HEK293 (cell line): ENCODE data around the gene IZUMO3.

Experiments used
- CTCF ChIA-PET: fragments of 350-600 bp; formaldehyde crosslinking; extraction: SDS; loops from one replicate; lab custom pipeline; 2021; ENCODE audit warnings: antibody characterized with exemption; lab: Yijun Ruan, JAX
- POLR2A ChIA-PET: fragments of 300-600 bp; formaldehyde crosslinking; extraction: SDS; loops from one replicate; lab custom pipeline; 2020; ENCODE audit warnings: antibody characterized with exemption, inconsistent platforms; lab: Yijun Ruan, JAX
- H3K27ac ChIP-seq: fragments of 200-500 bp; sonication (Bioruptor generic); 2 replicates; pipeline ENCODE4 v1.5.1; 2014; ENCODE audit warnings: low read depth, low read length, control low read depth, inconsistent platforms; ENCODE audit errors: extremely low read depth
- H3K36me3 ChIP-seq, 2 experiments: fragments of 200-500 bp in 1 of 2; sonication (Bioruptor generic) in 1 of 2; 1 replicate in 1 of 2; 2 replicates in 1 of 2; pipeline ENCODE4 v1.5.1; 2014 to 2017; ENCODE audit warnings: inconsistent platforms in 2 of 2, low read length in 2 of 2; ENCODE audit not compliant: control insufficient read depth in 2 of 2, insufficient read depth in 1 of 2
- H3K4me1 ChIP-seq: fragments of 200-500 bp; sonication (Bioruptor generic); 2 replicates; pipeline ENCODE4 v1.5.1; 2014; ENCODE audit warnings: mild to moderate bottlenecking, low read length, inconsistent platforms; ENCODE audit not compliant: control insufficient read depth, insufficient read depth
- H3K4me3 ChIP-seq: 2 replicates; pipeline ENCODE4 v1.5.1; 2011; ENCODE audit warnings: low read depth, mild to moderate bottlenecking, control low read depth, low read length, moderate library complexity
- H3K9me3 ChIP-seq: fragments of 200-500 bp; sonication (Bioruptor generic); 2 replicates; pipeline ENCODE4 v1.5.1; 2014; ENCODE audit warnings: low read depth, low read length, inconsistent platforms; ENCODE audit not compliant: control insufficient read depth, insufficient read depth
- MZF1 ChIP-seq: fragments of 450-650 bp; formaldehyde crosslinking; IDR thresholded peaks from 2 replicates; pipeline ENCODE4 v1.5.1; 2017; ENCODE audit warnings: missing biosample characterization, missing genetic modification characterization, borderline replicate concordance
- WT1 ChIP-seq: fragments of 450-650 bp; formaldehyde crosslinking; IDR thresholded peaks from 2 replicates; pipeline ENCODE4 v1.5.1; 2016; ENCODE audit warnings: missing biosample characterization, missing genetic modification characterization
- ZEB2 ChIP-seq: fragments of 450-650 bp; formaldehyde crosslinking; IDR thresholded peaks from 2 replicates; pipeline ENCODE4 v1.5.1; 2016; ENCODE audit warnings: missing biosample characterization, missing genetic modification characterization
- ZFP37 ChIP-seq: fragments of 450-650 bp; formaldehyde crosslinking; IDR thresholded peaks from 2 replicates; pipeline ENCODE4 v1.5.1; 2016; ENCODE audit warnings: missing biosample characterization, missing genetic modification characterization
- ZNF114 ChIP-seq: fragments of 450-650 bp; formaldehyde crosslinking; IDR thresholded peaks from 2 replicates; pipeline ENCODE4 v1.5.0; 2017; ENCODE audit warnings: missing biosample characterization, missing genetic modification characterization
- ZNF132 ChIP-seq: fragments of 450-650 bp; formaldehyde crosslinking; IDR thresholded peaks from 2 replicates; pipeline ENCODE4 v1.5.1; 2017; ENCODE audit warnings: missing biosample characterization, missing genetic modification characterization, borderline replicate concordance
- ZNF138 ChIP-seq: fragments of 450-650 bp; formaldehyde crosslinking; IDR thresholded peaks from 2 replicates; pipeline ENCODE4 v1.5.1; 2016; ENCODE audit warnings: missing biosample characterization, missing genetic modification characterization, borderline replicate concordance
- ZNF175 ChIP-seq: fragments of 450-650 bp; formaldehyde crosslinking; IDR thresholded peaks from 2 replicates; pipeline ENCODE4 v1.5.1; 2016; ENCODE audit warnings: missing biosample characterization, missing genetic modification characterization
- ZNF266 ChIP-seq: fragments of 450-650 bp; formaldehyde crosslinking; IDR thresholded peaks from 2 replicates; pipeline ENCODE4 v1.5.1; 2016; ENCODE audit warnings: missing biosample characterization, missing genetic modification characterization, low read depth
- ZNF391 ChIP-seq: fragments of 450-650 bp; formaldehyde crosslinking; IDR thresholded peaks from 2 replicates; pipeline ENCODE4 v1.5.1; 2016; ENCODE audit warnings: low read depth, missing biosample characterization, missing genetic modification characterization, borderline replicate concordance
- ZNF426 ChIP-seq: fragments of 450-650 bp; formaldehyde crosslinking; IDR thresholded peaks from 2 replicates; pipeline ENCODE4 v1.5.1; 2017; ENCODE audit warnings: missing biosample characterization, missing genetic modification characterization, mild to moderate bottlenecking, inconsistent platforms, moderate library complexity
- ZNF433 ChIP-seq: fragments of 450-650 bp; formaldehyde crosslinking; IDR thresholded peaks from 2 replicates; pipeline ENCODE4 v1.5.1; 2016; ENCODE audit warnings: missing biosample characterization, missing genetic modification characterization, low read depth
- ZNF549 ChIP-seq: fragments of 450-650 bp; IDR thresholded peaks from 2 replicates; pipeline ENCODE4 v1.5.1; 2018; ENCODE audit warnings: missing biosample characterization, missing genetic modification characterization, mild to moderate bottlenecking, inconsistent platforms, moderate library complexity
- ZNF560 ChIP-seq: fragments of 450-650 bp; formaldehyde crosslinking; IDR thresholded peaks from 2 replicates; pipeline ENCODE4 v1.5.1; 2017; ENCODE audit warnings: missing biosample characterization, missing genetic modification characterization, borderline replicate concordance
- ZNF677 ChIP-seq: fragments of 450-650 bp; IDR thresholded peaks from 2 replicates; pipeline ENCODE4 v1.5.0; 2018; ENCODE audit warnings: missing biosample characterization, mild to moderate bottlenecking, missing genetic modification characterization, moderate library complexity
- ZNF785 ChIP-seq: fragments of 450-650 bp; formaldehyde crosslinking; IDR thresholded peaks from 2 replicates; pipeline ENCODE4 v1.5.1; 2016; ENCODE audit warnings: missing biosample characterization, missing genetic modification characterization
- ZNF837 ChIP-seq: fragments of 450-650 bp; formaldehyde crosslinking; IDR thresholded peaks from 2 replicates; pipeline ENCODE4 v1.5.1; 2016; ENCODE audit warnings: missing biosample characterization, missing genetic modification characterization
- TF ChIP-seq, protein P1 (sequence below): fragments of 450-650 bp; formaldehyde crosslinking; IDR thresholded peaks from 2 replicates; pipeline ENCODE4 v1.5.1; 2016; ENCODE audit warnings: missing biosample characterization, missing genetic modification characterization
- TF ChIP-seq, protein P2 (sequence below): fragments of 450-650 bp; formaldehyde crosslinking; IDR thresholded peaks from 2 replicates; pipeline ENCODE4 v1.5.1; 2016; ENCODE audit warnings: missing biosample characterization, missing genetic modification characterization
- TF ChIP-seq, protein P3 (sequence below): fragments of 450-650 bp; formaldehyde crosslinking; IDR thresholded peaks from 2 replicates; pipeline ENCODE4 v1.5.0; 2017; ENCODE audit warnings: missing biosample characterization, missing genetic modification characterization, borderline replicate concordance

The IZUMO3 gene

DNA sequence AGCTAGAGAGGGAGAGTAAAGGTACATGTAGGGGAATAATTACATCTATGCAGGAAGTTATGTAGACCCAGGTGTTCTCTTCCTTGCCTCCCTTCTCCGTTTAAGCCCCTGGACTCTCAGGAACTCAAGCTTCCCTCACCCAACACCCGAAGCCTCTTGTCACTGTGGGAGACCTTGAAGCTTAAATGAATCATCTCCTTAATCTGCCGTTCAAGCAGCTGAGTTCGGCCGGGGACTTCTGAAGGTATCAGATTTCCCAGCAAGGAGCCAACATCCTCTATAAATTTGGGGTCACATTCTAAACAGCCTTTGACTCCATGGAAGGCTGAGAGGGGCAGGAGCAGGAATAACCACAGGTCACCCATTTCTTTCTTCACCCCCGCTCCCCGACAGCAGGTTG is 412 bp downstream of the IZUMO3 start (continued):
- TF ChIP-seq ZEB2 (no peak), ZNF677 (tag by site-specific recombination) (no peak)

DNA sequence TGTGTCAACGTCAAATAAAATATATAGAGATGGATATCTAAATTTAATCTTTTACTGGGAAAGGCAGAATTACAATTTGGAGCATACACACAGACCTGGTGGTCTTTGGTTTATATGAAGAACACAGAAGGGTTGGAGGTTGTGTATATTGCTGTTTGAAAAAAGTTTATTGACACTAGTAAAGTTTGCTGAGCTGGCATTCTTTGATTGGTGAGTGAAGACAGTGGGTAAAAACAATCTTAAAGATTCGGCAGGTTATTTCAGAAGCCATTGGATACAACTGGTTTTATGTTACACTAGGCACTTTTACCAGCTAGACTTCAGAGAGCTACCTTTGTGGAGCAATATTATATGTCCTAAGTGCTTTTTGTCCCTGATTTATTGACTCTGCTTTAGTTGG is 27.2 kb downstream of the IZUMO3 start:
- H3K27ac ChIP-seq, result no peak overlapping the region
- H3K36me3 ChIP-seq, result no peaks in the 10 kb centered on the region
- TF ChIP-seq, protein P1, sequence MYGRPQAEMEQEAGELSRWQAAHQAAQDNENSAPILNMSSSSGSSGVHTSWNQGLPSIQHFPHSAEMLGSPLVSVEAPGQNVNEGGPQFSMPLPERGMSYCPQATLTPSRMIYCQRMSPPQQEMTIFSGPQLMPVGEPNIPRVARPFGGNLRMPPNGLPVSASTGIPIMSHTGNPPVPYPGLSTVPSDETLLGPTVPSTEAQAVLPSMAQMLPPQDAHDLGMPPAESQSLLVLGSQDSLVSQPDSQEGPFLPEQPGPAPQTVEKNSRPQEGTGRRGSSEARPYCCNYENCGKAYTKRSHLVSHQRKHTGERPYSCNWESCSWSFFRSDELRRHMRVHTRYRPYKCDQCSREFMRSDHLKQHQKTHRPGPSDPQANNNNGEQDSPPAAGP (tag by site-specific recombination), result no peak
- TF ChIP-seq ZNF426 (tag by site-specific recombination) (no peak), ZNF785 (tag by site-specific recombination) (no peak), ZNF138 (tag by site-specific recombination) (no peak), ZNF175 (tag by site-specific recombination) (no peak), ZNF837 (tag by site-specific recombination) (no peak), ZNF391 (tag by site-specific recombination) (no peak), ZFP37 (no peak)
- TF ChIP-seq, protein P2, sequence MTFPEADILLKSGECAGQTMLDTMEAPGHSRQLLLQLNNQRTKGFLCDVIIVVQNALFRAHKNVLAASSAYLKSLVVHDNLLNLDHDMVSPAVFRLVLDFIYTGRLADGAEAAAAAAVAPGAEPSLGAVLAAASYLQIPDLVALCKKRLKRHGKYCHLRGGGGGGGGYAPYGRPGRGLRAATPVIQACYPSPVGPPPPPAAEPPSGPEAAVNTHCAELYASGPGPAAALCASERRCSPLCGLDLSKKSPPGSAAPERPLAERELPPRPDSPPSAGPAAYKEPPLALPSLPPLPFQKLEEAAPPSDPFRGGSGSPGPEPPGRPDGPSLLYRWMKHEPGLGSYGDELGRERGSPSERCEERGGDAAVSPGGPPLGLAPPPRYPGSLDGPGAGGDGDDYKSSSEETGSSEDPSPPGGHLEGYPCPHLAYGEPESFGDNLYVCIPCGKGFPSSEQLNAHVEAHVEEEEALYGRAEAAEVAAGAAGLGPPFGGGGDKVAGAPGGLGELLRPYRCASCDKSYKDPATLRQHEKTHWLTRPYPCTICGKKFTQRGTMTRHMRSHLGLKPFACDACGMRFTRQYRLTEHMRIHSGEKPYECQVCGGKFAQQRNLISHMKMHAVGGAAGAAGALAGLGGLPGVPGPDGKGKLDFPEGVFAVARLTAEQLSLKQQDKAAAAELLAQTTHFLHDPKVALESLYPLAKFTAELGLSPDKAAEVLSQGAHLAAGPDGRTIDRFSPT (tag by site-specific recombination), result no peak
- POLR2A ChIA-PET, result no interaction called here
- H3K4me3 ChIP-seq, result no peak overlapping the region
- H3K9me3 ChIP-seq, result no peaks in the 10 kb centered on the region
- no peaks in the 10 kb centered on the region for H3K4me1 ChIP-seq
- CTCF ChIA-PET, result no interaction called here

DNA sequence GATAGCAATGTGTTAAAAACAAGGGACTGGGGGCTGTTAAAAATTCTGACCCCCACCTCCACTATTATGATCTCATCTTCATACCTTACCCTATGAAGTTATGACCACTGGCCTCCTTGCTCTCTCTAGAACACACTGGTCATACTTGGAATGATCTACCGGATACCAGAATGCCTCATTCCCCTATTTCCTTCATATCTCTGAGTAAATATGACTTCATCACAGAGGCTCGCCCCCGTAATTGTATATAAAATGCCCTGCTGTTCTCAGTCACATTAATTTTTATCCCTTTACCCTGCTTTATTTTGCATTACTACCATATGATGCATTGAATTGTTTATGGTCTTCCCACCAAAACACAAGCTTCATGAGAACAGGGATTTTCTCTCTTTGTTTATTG is 29.2 kb downstream of the IZUMO3 start:
- no peaks in the 10 kb centered on the region for H3K9me3 ChIP-seq
- no peak overlapping the region for H3K27ac ChIP-seq
- ChIA-PET POLR2A (no interaction called here), CTCF (no interaction called here)
- TF ChIP-seq ZNF132 (tag by site-specific recombination) (no peak), ZNF114 (tag by site-specific recombination) (no peak), ZNF549 (tag by site-specific recombination) (no peak), ZNF266 (tag by site-specific recombination) (no peak), ZNF433 (tag by site-specific recombination) (no peak)
- H3K36me3 ChIP-seq, result no peaks in the 10 kb centered on the region
- H3K4me1 ChIP-seq, result no peaks in the 10 kb centered on the region
- H3K4me3 ChIP-seq, result no peak overlapping the region

DNA sequence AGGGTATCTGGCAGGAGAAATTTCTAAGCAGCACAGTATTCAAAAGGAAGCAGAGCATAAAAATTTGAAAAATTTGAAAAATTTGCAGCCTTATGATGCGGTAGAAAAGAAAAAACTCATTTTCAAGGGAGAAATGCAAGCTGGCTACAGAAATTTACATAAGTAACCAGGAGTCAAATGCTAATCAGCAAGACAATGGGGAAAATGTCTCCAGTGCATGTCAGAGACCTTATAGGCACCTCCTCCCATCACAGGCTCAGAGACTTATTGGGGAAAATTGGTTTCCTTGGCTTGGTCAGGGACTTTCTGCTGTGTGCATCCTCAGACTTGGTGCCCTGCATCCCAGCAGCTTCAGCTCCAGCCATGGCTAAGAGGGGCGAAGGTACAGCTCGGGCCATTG is 35.8 kb downstream of the IZUMO3 start:
- H3K9me3 ChIP-seq, result no peaks in the 10 kb centered on the region
- H3K4me1 ChIP-seq, result no peaks in the 10 kb centered on the region
- ChIA-PET CTCF (no interaction called here), POLR2A (no interaction called here)
- H3K4me3 ChIP-seq, result no peak overlapping the region
- H3K27ac ChIP-seq, result no peak overlapping the region
- TF ChIP-seq ZNF560 (tag by site-specific recombination) (no peak), MZF1 (tag by site-specific recombination) (no peak), WT1 (tag by site-specific recombination) (no peak)
- TF ChIP-seq, protein P3, sequence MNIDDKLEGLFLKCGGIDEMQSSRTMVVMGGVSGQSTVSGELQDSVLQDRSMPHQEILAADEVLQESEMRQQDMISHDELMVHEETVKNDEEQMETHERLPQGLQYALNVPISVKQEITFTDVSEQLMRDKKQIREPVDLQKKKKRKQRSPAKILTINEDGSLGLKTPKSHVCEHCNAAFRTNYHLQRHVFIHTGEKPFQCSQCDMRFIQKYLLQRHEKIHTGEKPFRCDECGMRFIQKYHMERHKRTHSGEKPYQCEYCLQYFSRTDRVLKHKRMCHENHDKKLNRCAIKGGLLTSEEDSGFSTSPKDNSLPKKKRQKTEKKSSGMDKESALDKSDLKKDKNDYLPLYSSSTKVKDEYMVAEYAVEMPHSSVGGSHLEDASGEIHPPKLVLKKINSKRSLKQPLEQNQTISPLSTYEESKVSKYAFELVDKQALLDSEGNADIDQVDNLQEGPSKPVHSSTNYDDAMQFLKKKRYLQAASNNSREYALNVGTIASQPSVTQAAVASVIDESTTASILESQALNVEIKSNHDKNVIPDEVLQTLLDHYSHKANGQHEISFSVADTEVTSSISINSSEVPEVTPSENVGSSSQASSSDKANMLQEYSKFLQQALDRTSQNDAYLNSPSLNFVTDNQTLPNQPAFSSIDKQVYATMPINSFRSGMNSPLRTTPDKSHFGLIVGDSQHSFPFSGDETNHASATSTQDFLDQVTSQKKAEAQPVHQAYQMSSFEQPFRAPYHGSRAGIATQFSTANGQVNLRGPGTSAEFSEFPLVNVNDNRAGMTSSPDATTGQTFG (tag by site-specific recombination), result no peak
- no peaks in the 10 kb centered on the region for H3K36me3 ChIP-seq
